WTC11 (cell line): Measurements from ENCODE around the gene SSRP1. TPM values are rescaled to one million over a fixed set of nuclear protein-coding genes. Genes with fewer than 3 reads are reported as not detected.

ENCODE experiments used
- ATAC-seq: fragments of 200-7000 bp; cut with Tn5 transposase; 2 replicates; pipeline ENCODE4 v1.10.0; 2021; ENCODE audit warnings: mild to moderate bottlenecking, moderate library complexity
- CTCF ChIA-PET: fragments of 300-600 bp; sonication (Branson Sonifier 250); formaldehyde crosslinking; loops from one replicate; lab custom pipeline; 2021; ENCODE audit warnings: antibody characterized with exemption; lab: Charles Lee
- POLR2A ChIA-PET: fragments of 350-600 bp; sonication (Branson Sonifier 250); formaldehyde crosslinking; loops from one replicate; lab custom pipeline; 2021; ENCODE audit warnings: antibody characterized with exemption; lab: Charles Lee
- DNase-seq: peaks from one replicate; pipeline ENCODE4 v3.0.0; 2021; ENCODE audit warnings: low spot score
- H3K27ac Mint-ChIP-seq: 2 replicates; pipeline ENCODE4 v1.8.0; 2021; ENCODE audit warnings: mixed read lengths
- H3K27me3 Mint-ChIP-seq: 2 replicates; pipeline ENCODE4 v1.8.0; 2021; ENCODE audit warnings: low read depth, mild to moderate bottlenecking, moderate library complexity, mixed read lengths
- H3K36me3 Mint-ChIP-seq: 2 replicates; pipeline ENCODE4 v1.8.0; 2021; ENCODE audit warnings: mixed read lengths
- H3K4me1 Mint-ChIP-seq: 2 replicates; pipeline ENCODE4 v1.8.0; 2022; ENCODE audit warnings: mixed read lengths
- H3K4me3 Mint-ChIP-seq: 2 replicates; pipeline ENCODE4 v1.8.0; 2021; ENCODE audit warnings: mild to moderate bottlenecking, moderate library complexity, mixed read lengths
- H3K9me3 Mint-ChIP-seq: 2 replicates; pipeline ENCODE4 v1.8.0; 2021; ENCODE audit warnings: mixed read lengths
- MXD4 ChIP-seq: fragments of 250-450 bp; sonication (Bioruptor Pico); IDR thresholded peaks from 2 replicates; pipeline ENCODE4 v1.8.0; 2021; ENCODE audit warnings: mild to moderate bottlenecking, moderate library complexity, borderline replicate concordance
- total RNA-seq: library from RNA; stranded (reverse); gene quantifications from 3 replicates; pipeline ENCODE4 v1.2.3, GENCODE V29; 2021

Gene SSRP1
- total RNA-seq, 1 experiment from 2014 or later: 228 TPM

- no peak for TF ChIP-seq MXD4
- H3K27me3 Mint-ChIP-seq: peaks cover 15% of the 10 kb centered on the region
- peaks cover 19% of the 10 kb centered on the region for H3K36me3 Mint-ChIP-seq
- peaks cover 36% of the 10 kb centered on the region for H3K9me3 Mint-ChIP-seq
- ATAC-seq: no peak
- H3K4me1 Mint-ChIP-seq: peaks cover 20% of the 10 kb centered on the region
- ChIA-PET CTCF (interaction anchor here (1.7 to 3.8 kb wide), 2 partner anchors 23 to 26 kb away, joined by 6 to 42 read pairs; no protein-coding TSS in a partner anchor), POLR2A (no interaction called here)
- H3K4me3 Mint-ChIP-seq: no peak overlapping the region
- DNase-seq: no peak
- H3K27ac Mint-ChIP-seq: no peak overlapping the region
These were observed 59.3 kb downstream of the SSRP1 start for GRCh38 chr11:57276169-57276970.

Other genes starting within 250 kb of the SSRP1 start
- gene LRRC55, start 153.9 kb downstream of the SSRP1 start, total RNA-seq: 0.46 to 0.79 TPM (median 0.71 TPM) in 3 replicates
- 0.53 to 0.89 TPM (median 0.66 TPM) in 3 replicates for gene APLNR, start 98.6 kb downstream of the SSRP1 start, total RNA-seq
- gene TNKS1BP1, start 10.9 kb downstream of the SSRP1 start, total RNA-seq: 109 to 127 TPM (median 125 TPM) in 3 replicates
- gene P2RX3, start 2.5 kb upstream of the SSRP1 start, total RNA-seq: 0.26 to 1.1 TPM (median 0.66 TPM) in 3 replicates
- not detected in 3 replicates for gene PRG3, start 45.3 kb upstream of the SSRP1 start, total RNA-seq
- 0.57 to 0.60 TPM in 2 of 3 replicates, not detected in the other for gene PRG2, start 54.8 kb upstream of the SSRP1 start, total RNA-seq
- 22.6 to 25.8 TPM (median 25.3 TPM) in 3 replicates for gene SLC43A3, start 91.2 kb upstream of the SSRP1 start, total RNA-seq
- gene RTN4RL2, start 124.6 kb upstream of the SSRP1 start, total RNA-seq: 13.8 to 15.5 TPM (median 14.3 TPM) in 3 replicates
- gene SLC43A1, start 179.8 kb upstream of the SSRP1 start, total RNA-seq: 20.5 to 27.1 TPM (median 21.5 TPM) in 3 replicates
- gene TIMM10, start 194.9 kb upstream of the SSRP1 start, total RNA-seq: 63.5 to 92.8 TPM (median 68.4 TPM) in 3 replicates
- 0.26 to 0.39 TPM (median 0.34 TPM) in 3 replicates for gene SMTNL1, start 201.7 kb upstream of the SSRP1 start, total RNA-seq
- gene UBE2L6, start 231.8 kb upstream of the SSRP1 start, total RNA-seq: 38.8 to 48.5 TPM (median 47.4 TPM) in 3 replicates